HepG2 (cell line): ENCODE measurements around the gene GEMIN2. TPM values are rescaled to one million over a fixed set of nuclear protein-coding genes. Genes with fewer than 3 reads are reported as not detected.

Source experiments
- AGO2 ChIP-seq: fragments of 200-400 bp; formaldehyde crosslinking; optimal IDR thresholded peaks from 2 replicates; pipeline ENCODE3; 2017; ENCODE audit warnings: mild to moderate bottlenecking, low read depth, low read length, moderate library complexity
- BRD4 ChIP-seq: sonication (generic); formaldehyde crosslinking; IDR thresholded peaks from 2 replicates; pipeline ENCODE4 v1.4.0; 2020; ENCODE audit warnings: missing genetic modification reagents
- DMAP1 ChIP-seq: IDR thresholded peaks from 2 replicates; pipeline ENCODE4 v1.6.1; 2016
- ELF3 ChIP-seq: IDR thresholded peaks from 2 replicates; pipeline ENCODE4 v1.6.1; 2016; ENCODE audit warnings: missing genetic modification reagents, missing compliant biosample characterization
- GATAD1 ChIP-seq: IDR thresholded peaks from 2 replicates; pipeline ENCODE4 v1.6.1; 2016; ENCODE audit warnings: missing genetic modification reagents, missing compliant biosample characterization
- HNRNPLL ChIP-seq: fragments of 200-400 bp; formaldehyde crosslinking; IDR thresholded peaks from 2 replicates; pipeline ENCODE4 v1.6.1; 2017; ENCODE audit warnings: mild to moderate bottlenecking, low read depth, low read length; ENCODE audit not compliant: poor library complexity, severe bottlenecking
- HOXA9 ChIP-seq: sonication (generic); formaldehyde crosslinking; IDR thresholded peaks from 2 replicates; pipeline ENCODE4 v1.8.1; 2022; ENCODE audit warnings: missing genetic modification reagents, mild to moderate bottlenecking, moderate library complexity, borderline replicate concordance
- SRSF1 ChIP-seq: fragments of 200-400 bp; formaldehyde crosslinking; optimal IDR thresholded peaks from 2 replicates; pipeline ENCODE3; 2017; ENCODE audit warnings: mild to moderate bottlenecking, low read depth, low read length, moderate library complexity
- ZBTB21 ChIP-seq: sonication (generic); formaldehyde crosslinking; IDR thresholded peaks from 2 replicates; pipeline ENCODE4 v1.4.0; 2020; ENCODE audit warnings: missing genetic modification reagents
- ZEB1 ChIP-seq: IDR thresholded peaks from 2 replicates; pipeline ENCODE4 v1.6.1; 2012; ENCODE audit warnings: mild to moderate bottlenecking, low read depth, inconsistent platforms; ENCODE audit not compliant: insufficient replicate concordance
- ZNF235 ChIP-seq: sonication (generic); formaldehyde crosslinking; IDR thresholded peaks from 2 replicates; pipeline ENCODE4 v1.8.1; 2023; ENCODE audit warnings: mild to moderate bottlenecking, missing genetic modification reagents, borderline replicate concordance
- ZNF484 ChIP-seq: sonication (generic); formaldehyde crosslinking; IDR thresholded peaks from 2 replicates; pipeline ENCODE4 v1.5.1; 2020; ENCODE audit warnings: mild to moderate bottlenecking, low read depth, missing genetic modification reagents, borderline replicate concordance
- ZNF558 ChIP-seq: sonication (generic); formaldehyde crosslinking; IDR thresholded peaks from 2 replicates; pipeline ENCODE4 v1.9.0; 2022; ENCODE audit warnings: mild to moderate bottlenecking, missing genetic modification reagents, borderline replicate concordance
- ZNF644 ChIP-seq: IDR thresholded peaks from 2 replicates; pipeline ENCODE4 v1.6.1; 2016; ENCODE audit warnings: low read depth
- ZNF670 ChIP-seq: sonication (generic); formaldehyde crosslinking; IDR thresholded peaks from 2 replicates; pipeline ENCODE4 v1.8.0; 2022; ENCODE audit warnings: mild to moderate bottlenecking, missing genetic modification reagents, borderline replicate concordance
- ZNF768 ChIP-seq: sonication (generic); formaldehyde crosslinking; IDR thresholded peaks from 2 replicates; pipeline ENCODE4 v1.4.0; 2020; ENCODE audit warnings: missing genetic modification reagents
- ZNF782 ChIP-seq: sonication (generic); formaldehyde crosslinking; IDR thresholded peaks from 2 replicates; pipeline ENCODE4 v1.4.0; 2020; ENCODE audit warnings: missing genetic modification reagents, mild to moderate bottlenecking, borderline replicate concordance
- ZSCAN29 ChIP-seq: sonication (generic); formaldehyde crosslinking; conservative IDR thresholded peaks from 2 replicates; pipeline ENCODE4 v1.4.0; 2020; ENCODE audit warnings: mild to moderate bottlenecking, missing genetic modification reagents
- polyA plus RNA-seq, 8 experiments: library from polyadenylated mRNA; depleted of rRNA in 3 of 8; stranded (reverse) in 7 of 8; unstranded in 1 of 8; fragments of >200 nt; fragmentation: Illumina TruSeq in 4 of 8; extraction: Trizol in 4 of 8; gene quantifications; 2 replicates each; pipeline versions ENCODE4 v1.2.1 to v1.2.3, GENCODE V29; 2011 to 2016; ENCODE audit warnings: low read depth in 4 of 8, missing spikeins in 1 of 8, mixed read lengths in 1 of 8; ENCODE audit not compliant: insufficient read depth in 1 of 8
- total RNA-seq, 5 experiments: library from RNA; depleted of rRNA; stranded (reverse); fragments of >200 nt; fragmentation: Illumina TruSeq; extraction: Trizol; gene quantifications; 2 replicates each; pipeline ENCODE4 v1.2.3, GENCODE V29; 2016; ENCODE audit warnings: low read depth in 1 of 5
- TF ChIP-seq, protein P1 (sequence below): sonication (generic); formaldehyde crosslinking; IDR thresholded peaks from 2 replicates; pipeline ENCODE4 v1.5.0; 2020; ENCODE audit warnings: mild to moderate bottlenecking, missing genetic modification reagents, borderline replicate concordance
- TF ChIP-seq, protein P2 (sequence below): sonication (generic); formaldehyde crosslinking; IDR thresholded peaks from 2 replicates; pipeline ENCODE4 v1.8.0; 2022; ENCODE audit warnings: missing genetic modification reagents, mild to moderate bottlenecking, borderline replicate concordance
- TF ChIP-seq, protein P3 (sequence below), 2 experiments: sonication (generic) in 1 of 2; formaldehyde crosslinking in 1 of 2; IDR thresholded peaks; 2 replicates each; pipeline versions ENCODE4 v1.4.0 to v1.6.1; 2016 to 2020; ENCODE audit warnings: borderline replicate concordance in 1 of 2, low read depth in 1 of 2, mild to moderate bottlenecking in 1 of 2, missing genetic modification reagents in 1 of 2

Gene GEMIN2
- total and polyA plus RNA-seq, 2 of the 13 experiments (the other 11 are each of a cell fraction or from before 2014, with no cell fraction given), result 54.8 to 110 TPM

DNA sequence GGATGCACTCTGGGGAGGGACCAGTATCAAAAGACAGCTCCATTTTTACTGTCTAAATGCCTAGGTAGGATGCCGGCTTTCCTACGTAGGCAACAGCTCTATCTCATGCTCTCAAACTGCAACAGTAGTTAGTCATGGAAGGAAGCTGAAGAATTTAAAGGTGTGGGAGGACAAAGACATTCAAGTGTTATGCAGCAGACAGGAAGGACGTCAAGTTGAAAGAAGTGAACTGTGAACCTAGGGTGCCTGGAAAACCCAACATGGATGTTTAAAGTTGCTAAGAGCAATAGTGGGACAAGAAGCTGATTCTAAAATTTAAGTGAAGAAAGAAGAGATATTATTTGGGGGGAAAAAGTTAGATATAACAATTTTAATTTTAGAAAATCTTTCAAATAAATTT is 17.0 kb upstream of the GEMIN2 start (continued):
- TF ChIP-seq ZNF644 (peak; percentile 78; the same call in 1 of the 2 replicates), SRSF1 (no peak), ZNF484 (CRISPR knock-in tag) (no peak), ZEB1 (no peak), ZNF670 (CRISPR knock-in tag) (no peak), ZNF782 (no peak), ZNF768 (CRISPR knock-in tag) (no peak), AGO2 (no peak), ZNF235 (CRISPR knock-in tag) (no peak), DMAP1 (CRISPR knock-in tag) (0 out of 2 replicates have a peak, but pooled peaks have one; percentile 19), ZNF558 (no peak), HOXA9 (peak; percentile 51; the same call in 1 of the 2 replicates), BRD4 (CRISPR knock-in tag) (no peak), HNRNPLL (no peak), GATAD1 (0 out of 2 replicates have a peak, but pooled peaks have one; percentile 37), ZSCAN29 (CRISPR knock-in tag) (no peak), ELF3 (peak; percentile 79), ZBTB21 (peak; percentile 90)
- TF ChIP-seq, protein P1, sequence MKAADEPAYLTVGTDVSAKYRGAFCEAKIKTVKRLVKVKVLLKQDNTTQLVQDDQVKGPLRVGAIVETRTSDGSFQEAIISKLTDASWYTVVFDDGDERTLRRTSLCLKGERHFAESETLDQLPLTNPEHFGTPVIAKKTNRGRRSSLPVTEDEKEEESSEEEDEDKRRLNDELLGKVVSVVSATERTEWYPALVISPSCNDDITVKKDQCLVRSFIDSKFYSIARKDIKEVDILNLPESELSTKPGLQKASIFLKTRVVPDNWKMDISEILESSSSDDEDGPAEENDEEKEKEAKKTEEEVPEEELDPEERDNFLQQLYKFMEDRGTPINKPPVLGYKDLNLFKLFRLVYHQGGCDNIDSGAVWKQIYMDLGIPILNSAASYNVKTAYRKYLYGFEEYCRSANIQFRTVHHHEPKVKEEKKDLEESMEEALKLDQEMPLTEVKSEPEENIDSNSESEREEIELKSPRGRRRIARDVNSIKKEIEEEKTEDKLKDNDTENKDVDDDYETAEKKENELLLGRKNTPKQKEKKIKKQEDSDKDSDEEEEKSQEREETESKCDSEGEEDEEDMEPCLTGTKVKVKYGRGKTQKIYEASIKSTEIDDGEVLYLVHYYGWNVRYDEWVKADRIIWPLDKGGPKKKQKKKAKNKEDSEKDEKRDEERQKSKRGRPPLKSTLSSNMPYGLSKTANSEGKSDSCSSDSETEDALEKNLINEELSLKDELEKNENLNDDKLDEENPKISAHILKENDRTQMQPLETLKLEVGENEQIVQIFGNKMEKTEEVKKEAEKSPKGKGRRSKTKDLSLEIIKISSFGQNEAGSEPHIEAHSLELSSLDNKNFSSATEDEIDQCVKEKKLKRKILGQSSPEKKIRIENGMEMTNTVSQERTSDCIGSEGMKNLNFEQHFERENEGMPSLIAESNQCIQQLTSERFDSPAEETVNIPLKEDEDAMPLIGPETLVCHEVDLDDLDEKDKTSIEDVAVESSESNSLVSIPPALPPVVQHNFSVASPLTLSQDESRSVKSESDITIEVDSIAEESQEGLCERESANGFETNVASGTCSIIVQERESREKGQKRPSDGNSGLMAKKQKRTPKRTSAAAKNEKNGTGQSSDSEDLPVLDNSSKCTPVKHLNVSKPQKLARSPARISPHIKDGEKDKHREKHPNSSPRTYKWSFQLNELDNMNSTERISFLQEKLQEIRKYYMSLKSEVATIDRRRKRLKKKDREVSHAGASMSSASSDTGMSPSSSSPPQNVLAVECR, result peak; percentile 20; the same call in 1 of the 2 replicates
- TF ChIP-seq, protein P2, sequence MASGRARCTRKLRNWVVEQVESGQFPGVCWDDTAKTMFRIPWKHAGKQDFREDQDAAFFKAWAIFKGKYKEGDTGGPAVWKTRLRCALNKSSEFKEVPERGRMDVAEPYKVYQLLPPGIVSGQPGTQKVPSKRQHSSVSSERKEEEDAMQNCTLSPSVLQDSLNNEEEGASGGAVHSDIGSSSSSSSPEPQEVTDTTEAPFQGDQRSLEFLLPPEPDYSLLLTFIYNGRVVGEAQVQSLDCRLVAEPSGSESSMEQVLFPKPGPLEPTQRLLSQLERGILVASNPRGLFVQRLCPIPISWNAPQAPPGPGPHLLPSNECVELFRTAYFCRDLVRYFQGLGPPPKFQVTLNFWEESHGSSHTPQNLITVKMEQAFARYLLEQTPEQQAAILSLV (CRISPR knock-in tag), result no peak
- TF ChIP-seq, protein P3, sequence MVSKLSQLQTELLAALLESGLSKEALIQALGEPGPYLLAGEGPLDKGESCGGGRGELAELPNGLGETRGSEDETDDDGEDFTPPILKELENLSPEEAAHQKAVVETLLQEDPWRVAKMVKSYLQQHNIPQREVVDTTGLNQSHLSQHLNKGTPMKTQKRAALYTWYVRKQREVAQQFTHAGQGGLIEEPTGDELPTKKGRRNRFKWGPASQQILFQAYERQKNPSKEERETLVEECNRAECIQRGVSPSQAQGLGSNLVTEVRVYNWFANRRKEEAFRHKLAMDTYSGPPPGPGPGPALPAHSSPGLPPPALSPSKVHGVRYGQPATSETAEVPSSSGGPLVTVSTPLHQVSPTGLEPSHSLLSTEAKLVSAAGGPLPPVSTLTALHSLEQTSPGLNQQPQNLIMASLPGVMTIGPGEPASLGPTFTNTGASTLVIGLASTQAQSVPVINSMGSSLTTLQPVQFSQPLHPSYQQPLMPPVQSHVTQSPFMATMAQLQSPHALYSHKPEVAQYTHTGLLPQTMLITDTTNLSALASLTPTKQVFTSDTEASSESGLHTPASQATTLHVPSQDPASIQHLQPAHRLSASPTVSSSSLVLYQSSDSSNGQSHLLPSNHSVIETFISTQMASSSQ (IDR thresholded peaks at IDR 0.05; ENCODE audit: low read depth), result no peak
- TF ChIP-seq, protein P3 (CRISPR knock-in tag; IDR thresholded peaks at IDR 0.05; ENCODE audit: borderline replicate concordance), result no peak
